H9 (cell line): ENCODE measurements around the gene CXCL3. TPM values are rescaled to one million over a fixed set of nuclear protein-coding genes. Genes with fewer than 3 reads are reported as not detected.
A peak's percentile ranks its signal among the peaks of the same experiment; 100 is the strongest.

Experiments used
- DNase-seq: peaks from one replicate; pipeline ENCODE4 v3.0.0-alpha.2; 2017
- H2AFZ ChIP-seq: one replicate; pipeline ENCODE4 v1.6.1; 2013; ENCODE audit warnings: mild to moderate bottlenecking, low read length, control low read depth, moderate library complexity
- H2AK5ac ChIP-seq: 2 replicates; pipeline ENCODE4 v1.6.1; 2013; ENCODE audit warnings: low read length, control low read depth, mixed read lengths; ENCODE audit not compliant: insufficient read length
- H2BK120ac ChIP-seq: one replicate; pipeline ENCODE4 v1.6.1; 2013; ENCODE audit warnings: low read depth, mild to moderate bottlenecking, low read length, control low read depth, inconsistent platforms; ENCODE audit not compliant: poor library complexity, severe bottlenecking
- H2BK12ac ChIP-seq: 2 replicates; pipeline ENCODE4 v1.6.1; 2013; ENCODE audit warnings: low read length, control low read depth, mixed read lengths, low read depth; ENCODE audit not compliant: insufficient read length
- H2BK15ac ChIP-seq: 2 replicates; pipeline ENCODE4 v1.6.1; 2013; ENCODE audit warnings: low read depth, low read length, control low read depth
- H2BK20ac ChIP-seq: one replicate; pipeline ENCODE4 v1.6.1; 2013; ENCODE audit warnings: low read depth, mild to moderate bottlenecking, low read length, control low read depth, inconsistent platforms; ENCODE audit not compliant: poor library complexity, severe bottlenecking
- H2BK5ac ChIP-seq: 2 replicates; pipeline ENCODE4 v1.6.1; 2013; ENCODE audit warnings: low read length, control low read depth, mixed read lengths; ENCODE audit not compliant: insufficient read length
- H3K14ac ChIP-seq: 2 replicates; pipeline ENCODE4 v1.6.1; 2013; ENCODE audit warnings: low read length, control low read depth; ENCODE audit not compliant: insufficient read depth
- H3K18ac ChIP-seq: 2 replicates; pipeline ENCODE4 v1.6.1; 2013; ENCODE audit warnings: low read depth, mild to moderate bottlenecking, mixed read lengths, low read length, control low read depth; ENCODE audit not compliant: insufficient read length
- H3K23ac ChIP-seq: 2 replicates; pipeline ENCODE4 v1.6.1; 2013; ENCODE audit warnings: low read length, control low read depth, mixed read lengths, low read depth; ENCODE audit not compliant: insufficient read length
- H3K23me2 ChIP-seq: 2 replicates; pipeline ENCODE4 v1.6.1; 2013; ENCODE audit warnings: low read depth, mild to moderate bottlenecking, mixed read lengths, low read length, control low read depth; ENCODE audit not compliant: insufficient read length, poor library complexity, severe bottlenecking
- H3K27ac ChIP-seq: 2 replicates; pipeline ENCODE4 v1.5.1; 2013; ENCODE audit warnings: low read length, control low read depth, mixed read lengths, low read depth; ENCODE audit not compliant: insufficient read length
- H3K27me3 ChIP-seq: 2 replicates; pipeline ENCODE4 v1.6.1; 2013; ENCODE audit warnings: low read length, control low read depth, inconsistent platforms; ENCODE audit not compliant: insufficient read depth
- H3K4ac ChIP-seq: 2 replicates; pipeline ENCODE4 v1.6.1; 2013; ENCODE audit warnings: low read depth, mild to moderate bottlenecking, control low read depth, inconsistent platforms, low read length, moderate library complexity
- H3K4me1 ChIP-seq: 2 replicates; pipeline ENCODE4 v1.6.1; 2013; ENCODE audit warnings: low read length, control low read depth, inconsistent platforms; ENCODE audit not compliant: insufficient read depth
- H3K4me2 ChIP-seq: 2 replicates; pipeline ENCODE4 v1.6.1; 2013; ENCODE audit warnings: low read length, control low read depth, mixed read lengths; ENCODE audit not compliant: insufficient read length, insufficient read depth
- H3K56ac ChIP-seq: 2 replicates; pipeline ENCODE4 v1.6.1; 2013; ENCODE audit warnings: low read depth, mild to moderate bottlenecking, mixed read lengths, low read length, control low read depth; ENCODE audit not compliant: insufficient read length
- H3K79me1 ChIP-seq: 2 replicates; pipeline ENCODE4 v1.6.1; 2013; ENCODE audit warnings: low read depth, mild to moderate bottlenecking, moderate library complexity, low read length, control low read depth, inconsistent platforms; ENCODE audit not compliant: insufficient read depth, poor library complexity, severe bottlenecking
- H3K79me2 ChIP-seq: 2 replicates; pipeline ENCODE4 v1.6.1; 2013; ENCODE audit warnings: low read length, control low read depth, inconsistent platforms; ENCODE audit not compliant: insufficient read depth
- H3K9ac ChIP-seq: 2 replicates; pipeline ENCODE4 v1.6.1; 2013; ENCODE audit warnings: low read length, control low read depth, mixed read lengths; ENCODE audit not compliant: insufficient read length; ENCODE audit errors: extremely low read depth
- H3K9me3 ChIP-seq: one replicate; pipeline ENCODE4 v1.6.1; 2013; ENCODE audit warnings: low read depth, low read length, inconsistent platforms; ENCODE audit not compliant: control insufficient read depth
- H3T11ph ChIP-seq: one replicate; pipeline ENCODE4 v1.6.1; 2013; ENCODE audit warnings: mild to moderate bottlenecking, low read length, control low read depth, inconsistent platforms
- H4K20me1 ChIP-seq: one replicate; pipeline ENCODE4 v1.6.1; 2013; ENCODE audit not compliant: control insufficient read depth, insufficient read length, insufficient read depth
- H4K5ac ChIP-seq: 2 replicates; pipeline ENCODE4 v1.6.1; 2013; ENCODE audit warnings: low read depth, mild to moderate bottlenecking, mixed read lengths, low read length, control low read depth; ENCODE audit not compliant: insufficient read length
- H4K8ac ChIP-seq: replicated peaks from 2 replicates; pipeline ENCODE4 v1.6.1; 2013; ENCODE audit warnings: low read length, control low read depth, mixed read lengths, low read depth; ENCODE audit not compliant: insufficient read length
- H4K91ac ChIP-seq: 2 replicates; pipeline ENCODE4 v1.6.1; 2013; ENCODE audit warnings: low read depth, mild to moderate bottlenecking, moderate library complexity, mixed read lengths, low read length, control low read depth; ENCODE audit not compliant: insufficient read length
- H3K27ac Mint-ChIP-seq, 3 experiments: 2 replicates in 2 of 3; 3 replicates in 1 of 3; pipeline ENCODE4 v1.8.0; 2020 to 2021; ENCODE audit warnings: mixed read lengths in 3 of 3, mild to moderate bottlenecking in 1 of 3, moderate library complexity in 1 of 3
- H3K27me3 Mint-ChIP-seq: 2 replicates; pipeline ENCODE4 v1.8.0; 2021; ENCODE audit warnings: low read depth, mild to moderate bottlenecking, moderate library complexity, mixed read lengths
- H3K36me3 Mint-ChIP-seq, 3 experiments: 2 replicates in 2 of 3; 3 replicates in 1 of 3; pipeline ENCODE4 v1.8.0; 2020 to 2021; ENCODE audit warnings: low read depth in 3 of 3, mixed read lengths in 3 of 3; ENCODE audit not compliant: insufficient read depth in 1 of 3
- H3K4me1 Mint-ChIP-seq, 2 experiments: 2 replicates each; pipeline ENCODE4 v1.8.0; 2020; ENCODE audit warnings: mixed read lengths in 2 of 2
- H3K4me3 Mint-ChIP-seq, 2 experiments: 2 replicates in 1 of 2; 3 replicates in 1 of 2; pipeline ENCODE4 v1.8.0; 2020 to 2021; ENCODE audit warnings: mild to moderate bottlenecking in 2 of 2, mixed read lengths in 2 of 2, moderate library complexity in 1 of 2
- H3K9me3 Mint-ChIP-seq, 2 experiments: 2 replicates in 1 of 2; 3 replicates in 1 of 2; pipeline ENCODE4 v1.8.0; 2020; ENCODE audit warnings: mild to moderate bottlenecking in 2 of 2, mixed read lengths in 2 of 2, moderate library complexity in 1 of 2
- CTCF ChIP-seq: fragments of 200-600 bp; sonication (generic); conservative IDR thresholded peaks from 3 replicates; pipeline ENCODE4 v1.8.0; 2021; ENCODE audit warnings: antibody characterized with exemption, mild to moderate bottlenecking
- WGBS: extraction: QIAGEN DNeasy Blood & Tissue Kit; methylation state at CpG from one replicate; pipeline ENCODE4 v1.1.7; 2013; ENCODE audit warnings: missing lambda C conversion rate, low lambda C conversion rate, mixed read lengths; ENCODE audit not compliant: insufficient read length; ENCODE audit errors: extremely low coverage; 5-methylcytosine and 5-hydroxymethylcytosine counted together
- total RNA-seq: library from RNA; stranded (reverse); gene quantifications from 2 replicates; pipeline ENCODE4 v1.2.1, GENCODE V29; 2021

The CXCL3 gene
- total RNA-seq, 1 experiment from 2014 or later, result 3.7 TPM

- Histone ChIP-seq H2BK120ac (no peak within 1 kb of the TSS), H4K91ac (no peak within 1 kb of the TSS), H3T11ph (no peak within 1 kb of the TSS), H4K5ac (no peak within 1 kb of the TSS), H3K14ac (no peak within 1 kb of the TSS), H3K27me3 (no peaks in the 10 kb centered on the region), H3K4ac (no peak within 1 kb of the TSS), H3K18ac (no peak within 1 kb of the TSS), H2BK20ac (no peak within 1 kb of the TSS), H3K56ac (no peak within 1 kb of the TSS), H3K4me2 (no peak within 1 kb of the TSS), H2BK15ac (no peak within 1 kb of the TSS), H3K9me3 (no peaks in the 10 kb centered on the region), H2AK5ac (no peak within 1 kb of the TSS), H2BK5ac (no peak within 1 kb of the TSS), H3K9ac (no peak within 1 kb of the TSS), H4K20me1 (no peaks in the 10 kb centered on the region), H2BK12ac (no peak within 1 kb of the TSS), H3K4me1 (no peaks in the 10 kb centered on the region; the same call in 1 of the 2 replicates), H3K27ac (no peak within 1 kb of the TSS), H3K79me1 (no peaks in the 10 kb centered on the region), H2AFZ (no peak within 1 kb of the TSS), H3K79me2 (no peaks in the 10 kb centered on the region), H3K23me2 (no peaks in the 10 kb centered on the region), H3K23ac (no peak within 1 kb of the TSS), H4K8ac (no peak within 1 kb of the TSS)
- DNase-seq, result no peak
- H3K4me1 Mint-ChIP-seq, result peaks cover 35 to 54% of the 10 kb centered on the region in 2 experiments
- peaks cover 0 to 26% (median 14%) of the 10 kb centered on the region in 3 experiments; a peak in 5 of 7 replicates for H3K36me3 Mint-ChIP-seq
- no peak within 1 kb of the TSS for H3K4me3 Mint-ChIP-seq
- TF ChIP-seq CTCF, result no peak
- H3K27me3 Mint-ChIP-seq, result no peaks in the 10 kb centered on the region
- H3K27ac Mint-ChIP-seq, result peak within 1 kb of the TSS in 2 of 3 experiments; percentile 3 to 15; a peak in 3 of 7 replicates
- H3K9me3 Mint-ChIP-seq, result peaks cover 0 to 7% of the 10 kb centered on the region in 2 experiments; a peak in 2 of 5 replicates
- WGBS, result no CpG with 5 or more reads among the region's 2 CpGs
These were observed 50.4 kb downstream of the CXCL3 start, which contains the start of gene PPBP for GRCh38 chr4:73988061-73988460. Gene PPBP, minus strand, starts transcription at chr4:73988190. Its CDS starts 87 bp downstream, at chr4:73988103.

Other genes starting within 250 kb of the CXCL3 start
- 0.85 and 1.3 TPM in 2 replicates for gene CXCL6, start 202.0 kb downstream of the CXCL3 start, total RNA-seq
- gene PF4V1, start 185.4 kb downstream of the CXCL3 start, total RNA-seq, result not detected in 2 replicates
- gene CXCL1, start 169.3 kb downstream of the CXCL3 start, total RNA-seq, result 0.20 TPM in 2 replicates
- 2.3 and 3.6 TPM in 2 replicates for gene PF4, start 56.7 kb downstream of the CXCL3 start, total RNA-seq
- gene PPBP, start 50.5 kb downstream of the CXCL3 start, total RNA-seq, result 0.33 TPM in 1 of 2 replicates, not detected in the other
- gene CXCL5, start 40.0 kb downstream of the CXCL3 start, total RNA-seq, result 9.2 and 10.8 TPM in 2 replicates
- gene CXCL2, start 60.5 kb upstream of the CXCL3 start, total RNA-seq, result 0.66 and 0.85 TPM in 2 replicates
- gene MTHFD2L, start 119.4 kb upstream of the CXCL3 start, total RNA-seq, result 10.0 and 11.6 TPM in 2 replicates